Osteoblast (primary cell): ENCODE results near the gene MISP. TPM values are rescaled to one million over a fixed set of nuclear protein-coding genes. Genes with fewer than 3 reads are reported as not detected.

Experiments used
- DNase-seq: peaks from one replicate; pipeline ENCODE4 v3.0.0; 2011; ENCODE audit warnings: low spot score, mixed read lengths; ENCODE audit not compliant: insufficient read length; ENCODE audit errors: missing footprints
- H2AFZ ChIP-seq: 2 replicates; pipeline ENCODE4 v1.6.0; 2011; ENCODE audit warnings: mild to moderate bottlenecking, low read length
- H3K27ac ChIP-seq: 2 replicates; pipeline ENCODE4 v1.5.1; 2011; ENCODE audit warnings: mild to moderate bottlenecking, low read depth, low read length, moderate library complexity
- H3K27me3 ChIP-seq: 2 replicates; pipeline ENCODE4 v1.6.0; 2012; ENCODE audit warnings: mild to moderate bottlenecking, control low read depth, inconsistent platforms, low read length, moderate library complexity; ENCODE audit not compliant: insufficient read depth
- H3K36me3 ChIP-seq: 2 replicates; pipeline ENCODE4 v1.5.1; 2011; ENCODE audit warnings: mild to moderate bottlenecking, low read length, control low read depth, moderate library complexity; ENCODE audit not compliant: insufficient read depth
- H3K4me1 ChIP-seq: 2 replicates; pipeline ENCODE4 v1.5.1; 2011; ENCODE audit warnings: mild to moderate bottlenecking, low read length, control low read depth, moderate library complexity; ENCODE audit not compliant: insufficient read depth
- H3K4me2 ChIP-seq: 2 replicates; pipeline ENCODE4 v1.6.0; 2011; ENCODE audit warnings: mild to moderate bottlenecking, low read length; ENCODE audit not compliant: insufficient read depth
- H3K4me3 ChIP-seq: fragments of 200-600 bp; sonication (generic); 3 replicates; pipeline ENCODE4 v1.5.1; 2012; ENCODE audit warnings: mild to moderate bottlenecking, low read length, inconsistent platforms; ENCODE audit not compliant: insufficient read depth
- H3K79me2 ChIP-seq: 2 replicates; pipeline ENCODE4 v1.6.0; 2012; ENCODE audit warnings: mild to moderate bottlenecking, low read length, control low read depth, inconsistent platforms; ENCODE audit not compliant: insufficient read depth
- H3K9me3 ChIP-seq: 2 replicates; pipeline ENCODE4 v1.5.1; 2011; ENCODE audit warnings: low read depth, low read length, control low read depth
- H4K20me1 ChIP-seq: 2 replicates; pipeline ENCODE4 v1.6.0; 2012; ENCODE audit warnings: mild to moderate bottlenecking, low read length, control low read depth; ENCODE audit not compliant: insufficient read depth
- total RNA-seq: library from RNA; depleted of rRNA; stranded (reverse); fragments of >200 nt; gene quantifications from 2 replicates; pipeline ENCODE4 v1.2.3, GENCODE V29; 2012
- TF ChIP-seq, protein P1 (sequence below): IDR thresholded peaks from 2 replicates; pipeline ENCODE4 v1.5.1; 2011; ENCODE audit warnings: mild to moderate bottlenecking, low read depth, low read length, moderate library complexity; ENCODE audit errors: extremely low read depth

Gene MISP
- total RNA-seq, 1 donor: 0.36 TPM

DNA sequence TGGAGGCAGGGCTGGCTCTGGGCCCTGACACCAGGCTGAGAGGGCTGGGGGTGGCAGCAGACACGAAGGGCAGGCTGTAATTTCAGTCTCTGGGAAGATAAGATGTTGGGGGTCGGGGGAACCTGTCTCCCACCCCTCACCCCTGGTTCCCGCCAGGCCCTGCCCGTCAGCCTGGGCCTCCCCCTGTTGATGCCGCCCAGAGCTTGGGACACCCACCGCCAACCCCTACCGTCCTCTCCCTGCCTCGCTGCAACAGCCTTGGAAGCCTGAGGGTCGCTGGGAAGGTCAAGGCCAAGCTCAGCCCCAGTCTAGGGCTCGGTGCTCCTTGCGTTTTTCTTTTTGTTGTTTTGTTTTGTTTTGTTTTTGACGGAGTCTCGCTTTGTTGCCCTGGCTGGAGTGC, 27.7 kb upstream of the MISP start:
- no peaks in the 10 kb centered on the region for H3K9me3 ChIP-seq
- H3K27ac ChIP-seq: no peak overlapping the region
- no peaks in the 10 kb centered on the region for H3K36me3 ChIP-seq
- no peak overlapping the region for H2AFZ ChIP-seq
- no peak for DNase-seq
- no peaks in the 10 kb centered on the region for H3K27me3 ChIP-seq
- H4K20me1 ChIP-seq: no peaks in the 10 kb centered on the region
- no peak overlapping the region for H3K4me2 ChIP-seq
- no peaks in the 10 kb centered on the region for H3K4me1 ChIP-seq
- H3K79me2 ChIP-seq: no peaks in the 10 kb centered on the region
- H3K4me3 ChIP-seq: no peak overlapping the region
- TF ChIP-seq, protein P1, sequence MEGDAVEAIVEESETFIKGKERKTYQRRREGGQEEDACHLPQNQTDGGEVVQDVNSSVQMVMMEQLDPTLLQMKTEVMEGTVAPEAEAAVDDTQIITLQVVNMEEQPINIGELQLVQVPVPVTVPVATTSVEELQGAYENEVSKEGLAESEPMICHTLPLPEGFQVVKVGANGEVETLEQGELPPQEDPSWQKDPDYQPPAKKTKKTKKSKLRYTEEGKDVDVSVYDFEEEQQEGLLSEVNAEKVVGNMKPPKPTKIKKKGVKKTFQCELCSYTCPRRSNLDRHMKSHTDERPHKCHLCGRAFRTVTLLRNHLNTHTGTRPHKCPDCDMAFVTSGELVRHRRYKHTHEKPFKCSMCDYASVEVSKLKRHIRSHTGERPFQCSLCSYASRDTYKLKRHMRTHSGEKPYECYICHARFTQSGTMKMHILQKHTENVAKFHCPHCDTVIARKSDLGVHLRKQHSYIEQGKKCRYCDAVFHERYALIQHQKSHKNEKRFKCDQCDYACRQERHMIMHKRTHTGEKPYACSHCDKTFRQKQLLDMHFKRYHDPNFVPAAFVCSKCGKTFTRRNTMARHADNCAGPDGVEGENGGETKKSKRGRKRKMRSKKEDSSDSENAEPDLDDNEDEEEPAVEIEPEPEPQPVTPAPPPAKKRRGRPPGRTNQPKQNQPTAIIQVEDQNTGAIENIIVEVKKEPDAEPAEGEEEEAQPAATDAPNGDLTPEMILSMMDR: no peak

DNA sequence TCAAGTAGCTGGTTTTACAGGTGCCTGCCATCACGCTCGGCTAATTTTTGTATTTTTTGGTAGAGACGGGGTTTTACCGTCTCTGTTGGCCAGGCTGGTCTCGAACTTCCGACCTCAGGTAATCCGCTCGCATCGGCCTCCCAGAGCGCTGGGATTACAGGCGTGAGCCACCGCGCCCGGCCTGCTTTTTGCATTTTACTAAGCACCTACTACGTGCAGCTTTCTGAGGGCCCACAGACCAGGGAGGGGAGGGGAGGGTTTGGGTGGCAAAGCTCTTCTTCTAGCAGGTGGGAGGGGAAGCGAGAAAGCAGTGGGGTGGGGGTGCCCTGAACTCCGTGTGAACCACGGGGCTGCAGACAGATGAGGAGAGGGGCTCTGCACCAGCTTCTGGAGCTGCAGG, 27.2 kb upstream of the MISP start:
- Histone ChIP-seq H3K36me3 (no peaks in the 10 kb centered on the region), H4K20me1 (no peaks in the 10 kb centered on the region), H3K79me2 (no peaks in the 10 kb centered on the region), H2AFZ (no peak overlapping the region), H3K9me3 (no peaks in the 10 kb centered on the region), H3K27ac (no peak overlapping the region), H3K4me1 (no peaks in the 10 kb centered on the region), H3K4me3 (no peak overlapping the region), H3K4me2 (no peak overlapping the region), H3K27me3 (no peaks in the 10 kb centered on the region)
- DNase-seq: no peak
- TF ChIP-seq, protein P1: no peak

DNA sequence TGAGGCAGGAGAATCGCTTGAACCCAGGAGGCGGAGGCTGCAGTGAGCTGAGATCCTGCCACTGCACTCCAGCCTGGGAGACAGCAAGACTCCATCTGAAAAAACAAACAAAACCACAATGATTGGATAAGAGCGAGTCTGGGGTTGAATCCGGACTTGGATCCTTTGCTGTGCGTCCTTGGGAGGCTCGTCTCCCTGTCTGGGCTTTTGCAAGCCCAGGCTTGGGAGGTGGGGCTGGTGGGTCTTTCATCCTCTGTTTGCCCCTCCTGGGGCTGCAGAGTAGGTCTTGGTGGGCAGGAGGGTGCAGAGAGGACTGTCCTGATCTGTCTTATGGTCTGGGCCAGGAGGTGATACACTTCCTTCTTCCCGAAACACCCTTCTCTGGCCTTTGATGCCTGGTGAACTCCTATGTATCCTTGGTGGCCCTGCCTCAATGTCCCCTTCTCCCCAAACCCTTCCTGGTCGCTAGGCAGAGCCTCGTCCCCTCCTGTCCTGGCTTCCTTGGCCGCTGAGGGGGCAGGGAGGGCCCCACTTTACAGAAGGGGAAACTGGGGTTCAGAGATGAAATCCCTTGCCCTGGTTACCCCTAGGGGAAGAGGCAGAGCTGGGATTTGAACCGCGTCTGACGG, 25.3 kb upstream of the MISP start:
- no peak overlapping the region for H3K4me3 ChIP-seq
- no peaks in the 10 kb centered on the region for H3K4me1 ChIP-seq
- no peak overlapping the region for H3K4me2 ChIP-seq
- H4K20me1 ChIP-seq: no peaks in the 10 kb centered on the region
- TF ChIP-seq, protein P1: no peak
- no peak for DNase-seq
- H3K27ac ChIP-seq: no peak overlapping the region
- H2AFZ ChIP-seq: no peak overlapping the region
- no peaks in the 10 kb centered on the region for H3K79me2 ChIP-seq
- no peaks in the 10 kb centered on the region for H3K36me3 ChIP-seq
- no peaks in the 10 kb centered on the region for H3K9me3 ChIP-seq
- H3K27me3 ChIP-seq: no peaks in the 10 kb centered on the region

DNA sequence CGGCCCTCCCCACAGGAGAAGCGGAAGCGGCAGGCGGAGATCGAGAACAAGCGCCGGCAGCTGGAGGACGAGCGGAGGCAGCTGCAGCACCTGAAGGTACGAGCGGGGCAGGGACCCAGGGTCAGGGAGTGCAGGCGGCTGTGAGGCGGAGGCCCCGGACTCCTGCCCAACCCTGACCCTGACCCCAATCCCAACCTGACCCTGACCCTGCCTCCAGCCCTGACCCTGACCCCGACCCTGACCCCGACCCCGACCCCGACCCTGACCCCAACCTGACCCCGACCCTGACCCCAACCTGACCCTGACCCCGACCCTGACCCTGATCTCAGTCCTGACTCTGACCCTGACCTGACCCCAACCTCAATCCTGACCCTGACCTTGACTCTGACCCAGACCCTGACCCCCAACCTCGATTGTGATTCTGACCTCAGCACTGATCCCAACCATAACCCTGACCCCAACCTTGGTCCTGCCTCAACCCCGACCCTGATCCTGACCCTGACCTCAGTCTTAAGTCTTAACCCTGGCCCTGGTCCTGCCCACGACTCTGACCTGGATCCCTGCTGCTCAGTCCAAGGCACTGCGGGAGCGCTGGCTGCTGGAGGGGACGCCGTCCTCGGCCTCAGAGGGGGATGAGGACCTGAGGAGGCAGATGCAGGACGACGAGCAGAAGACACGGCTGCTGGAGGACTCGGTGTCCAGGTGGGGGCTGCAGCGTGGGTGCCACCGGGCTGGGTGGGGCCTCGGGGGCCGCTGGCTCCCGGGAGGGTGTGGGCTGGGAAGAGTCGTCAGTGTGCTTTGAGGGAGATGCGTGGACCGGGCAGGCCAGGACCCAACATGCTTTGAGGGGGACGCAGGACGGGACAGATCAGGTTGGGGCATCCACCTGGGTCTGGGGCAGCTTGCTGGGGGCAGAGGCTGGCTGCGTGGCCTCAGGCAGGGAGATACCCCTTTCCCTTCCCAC, 23.6 kb upstream of the MISP start:
- Histone ChIP-seq H3K27me3 (no peaks in the 10 kb centered on the region), H3K4me3 (no peak overlapping the region), H3K36me3 (no peaks in the 10 kb centered on the region), H3K79me2 (no peaks in the 10 kb centered on the region), H4K20me1 (no peaks in the 10 kb centered on the region), H2AFZ (no peak overlapping the region), H3K9me3 (no peaks in the 10 kb centered on the region), H3K4me1 (no peaks in the 10 kb centered on the region), H3K4me2 (no peak overlapping the region), H3K27ac (no peak overlapping the region)
- TF ChIP-seq, protein P1: no peak
- no peak for DNase-seq
